GM18505 (cell line): ENCODE results near the gene C2orf81.
"Not testable (repeated sequence)": the region's sequence is repeated elsewhere in the genome, so short reads cannot be mapped to it uniquely, and the experiment has no call there.

Experiments used
- ATAC-seq: cut with Tn5 transposase; IDR thresholded peaks from one replicate; pipeline ENCODE4 v1.9.1; 2021; ENCODE audit not compliant: unreplicated experiment
- POLR2A ChIP-seq: IDR thresholded peaks from 4 replicates; pipeline ENCODE4 v1.6.1; 2011; ENCODE audit warnings: borderline replicate concordance; ENCODE audit not compliant: insufficient read depth, insufficient read length; ENCODE audit errors: extremely low read depth

Gene C2orf81

DNA sequence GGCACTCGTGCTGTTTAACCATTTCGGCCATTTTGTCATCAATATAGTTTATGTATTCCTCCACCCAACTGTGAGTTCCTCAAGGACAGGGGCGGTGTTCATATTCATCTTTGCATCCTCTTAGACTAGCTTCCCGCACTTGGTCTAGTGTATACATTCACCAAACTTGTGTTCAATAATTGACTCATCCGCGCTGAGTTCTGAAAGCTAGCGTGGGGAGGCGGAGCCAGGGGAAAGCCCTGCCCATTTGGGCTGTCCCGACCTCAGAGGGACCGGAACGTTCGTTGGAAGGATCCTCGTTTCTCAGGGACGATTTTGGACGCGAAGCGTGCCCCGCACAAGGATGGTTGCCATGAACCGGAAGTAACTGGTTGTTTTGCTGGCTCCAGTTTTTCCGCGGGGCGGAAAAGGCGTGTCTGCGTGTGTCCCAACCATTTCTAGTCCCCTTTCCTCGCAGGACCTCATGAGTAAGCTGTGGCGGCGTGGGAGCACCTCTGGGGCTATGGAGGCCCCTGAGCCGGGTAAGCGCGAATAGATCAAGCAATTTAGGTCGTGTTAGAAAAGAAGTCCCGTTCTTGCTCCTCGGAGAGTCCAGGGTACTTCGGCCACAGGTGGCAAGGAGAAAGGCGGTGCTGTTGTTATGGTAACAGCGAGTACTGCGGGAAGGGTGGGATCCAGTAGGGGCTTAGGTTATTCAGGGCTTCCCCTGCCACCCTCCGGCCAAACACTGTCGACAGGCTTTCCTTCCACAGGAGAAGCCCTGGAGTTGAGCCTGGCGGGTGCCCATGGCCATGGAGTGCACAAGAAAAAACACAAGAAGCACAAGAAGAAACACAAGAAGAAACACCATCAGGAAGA lies 33.5 kb upstream of the C2orf81 start, which contains the start of gene INO80B:
INO80B (plus strand) TSS at position 434 of the 858 bp plus-strand sequence; CDS start at position 464, 30 bp downstream.
- peak; percentile 17 for TF ChIP-seq POLR2A
- peak; percentile 32 for ATAC-seq

DNA sequence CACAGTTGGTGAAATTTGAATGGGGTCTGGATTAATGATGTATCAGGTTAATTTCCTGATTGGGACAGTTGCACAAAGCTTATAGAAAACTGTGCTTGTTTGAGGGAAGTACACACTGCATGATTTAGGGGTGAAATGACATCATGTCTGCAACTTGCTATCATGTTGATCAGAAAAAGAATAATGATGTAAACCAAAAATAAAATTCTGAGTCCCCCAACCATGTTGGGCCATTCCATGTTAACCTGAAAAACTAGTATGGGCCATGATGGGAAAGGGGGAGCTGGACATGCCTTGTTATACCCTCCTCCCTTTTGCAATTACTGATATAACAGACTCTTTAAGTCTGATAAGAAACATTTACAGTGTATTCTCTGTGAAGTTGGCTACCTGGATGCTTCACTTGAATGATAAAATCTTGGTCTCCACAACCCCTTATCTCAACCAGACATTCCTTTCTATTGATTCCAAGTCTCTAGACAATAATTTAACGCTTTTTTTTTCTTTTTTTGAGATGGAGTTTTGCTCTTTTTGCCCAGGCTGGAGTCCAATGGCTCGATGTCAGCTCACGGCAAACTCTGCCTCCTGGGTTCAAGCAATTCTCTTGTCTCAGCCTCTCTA lies 29.3 kb upstream of the C2orf81 start:
- TF ChIP-seq POLR2A, result no peak
- ATAC-seq, result no peak

DNA sequence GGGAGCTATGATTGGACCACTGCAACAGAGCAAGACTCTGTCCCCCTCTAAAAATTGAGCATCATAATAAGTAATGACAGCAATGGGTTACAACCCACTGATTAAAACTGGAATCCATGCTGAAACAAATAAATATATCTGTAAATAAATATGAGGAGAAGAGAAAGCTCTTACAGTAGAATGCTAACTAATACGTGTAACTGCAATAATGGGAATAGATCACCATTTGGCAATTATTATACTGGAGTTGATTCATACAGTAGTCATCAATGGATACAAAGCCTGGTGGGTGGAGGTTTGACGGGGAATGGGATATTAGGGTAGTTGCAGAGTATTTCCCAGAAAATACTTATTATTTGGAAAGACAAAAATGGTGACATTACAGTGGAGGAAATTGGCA lies 27.4 kb upstream of the C2orf81 start:
- TF ChIP-seq POLR2A, result no peak
- ATAC-seq, result no peak

DNA sequence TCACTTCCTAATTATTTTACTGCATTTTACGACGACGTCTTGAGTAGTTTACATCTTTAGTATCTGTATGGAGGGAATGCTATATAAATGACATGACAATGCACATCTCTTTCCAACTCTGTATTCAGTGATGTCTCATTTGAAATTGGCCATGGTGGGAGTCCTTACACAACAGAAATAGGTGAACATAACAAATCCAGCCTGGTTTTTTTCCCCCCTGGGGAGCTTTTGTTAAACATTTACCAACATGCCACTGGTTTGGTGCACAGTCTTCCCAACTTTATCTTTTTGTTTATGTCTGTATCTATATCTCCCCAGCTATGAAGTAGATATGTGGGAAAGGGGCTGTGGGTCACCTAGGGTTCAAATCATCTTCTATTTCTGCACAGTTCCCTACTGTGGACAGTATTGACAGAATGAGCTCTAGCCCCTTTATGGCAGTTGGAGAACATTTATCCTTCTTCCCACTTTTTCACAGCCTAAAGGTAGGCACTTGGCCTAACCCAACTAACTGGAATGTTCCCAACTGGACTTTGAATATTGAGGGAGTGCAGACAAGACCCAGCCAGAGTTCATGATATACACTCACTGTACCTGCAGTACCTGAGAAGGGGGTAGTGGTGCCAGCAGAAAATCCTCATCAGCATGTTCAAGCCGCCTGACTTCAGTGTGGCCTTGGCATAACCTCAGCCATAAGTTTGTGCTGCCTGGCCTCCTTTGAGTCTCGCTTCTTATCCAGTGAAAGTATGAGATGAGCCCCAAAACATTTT lies 26.0 kb upstream of the C2orf81 start:
- TF ChIP-seq POLR2A, result no peak
- no peak for ATAC-seq

DNA sequence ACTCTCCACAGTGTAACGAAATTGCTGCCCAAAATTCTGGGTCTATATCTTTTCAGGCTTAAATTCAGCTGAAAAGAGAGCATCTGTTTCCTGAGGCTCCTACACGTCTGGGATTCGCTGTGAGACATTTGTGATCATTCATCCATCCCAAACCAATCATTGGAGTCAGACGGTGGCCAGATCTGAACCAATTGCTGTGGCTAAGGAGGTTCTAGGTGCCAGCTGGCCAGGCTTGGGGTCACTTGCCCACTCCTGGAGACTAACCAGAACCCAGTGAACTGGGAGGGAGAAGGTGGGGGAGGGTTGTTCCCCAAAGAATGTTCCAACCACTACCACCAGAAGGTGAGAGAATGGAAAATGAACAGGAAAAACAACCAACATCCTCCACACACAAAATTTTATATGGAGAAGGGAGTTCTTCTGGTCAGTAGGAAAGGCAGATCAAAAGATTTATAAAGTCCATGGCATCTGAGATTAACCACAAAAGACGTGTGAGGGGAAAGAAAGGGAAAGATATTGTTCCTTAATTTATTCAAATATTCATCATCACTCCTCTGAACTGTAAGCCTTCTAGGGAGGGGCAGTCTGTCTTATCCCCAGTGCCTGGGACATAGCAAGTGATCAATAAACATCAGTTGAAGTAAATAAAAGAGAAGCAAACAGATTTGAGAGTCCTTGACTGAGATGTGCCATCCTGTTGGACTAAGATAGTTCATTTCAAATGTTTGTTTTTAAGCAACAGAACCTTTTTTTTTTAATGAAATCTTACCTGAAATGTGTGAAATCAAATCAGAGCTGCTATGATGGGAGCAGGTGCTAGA lies 23.3 kb upstream of the C2orf81 start:
- ATAC-seq, result no peak
- no peak for TF ChIP-seq POLR2A

DNA sequence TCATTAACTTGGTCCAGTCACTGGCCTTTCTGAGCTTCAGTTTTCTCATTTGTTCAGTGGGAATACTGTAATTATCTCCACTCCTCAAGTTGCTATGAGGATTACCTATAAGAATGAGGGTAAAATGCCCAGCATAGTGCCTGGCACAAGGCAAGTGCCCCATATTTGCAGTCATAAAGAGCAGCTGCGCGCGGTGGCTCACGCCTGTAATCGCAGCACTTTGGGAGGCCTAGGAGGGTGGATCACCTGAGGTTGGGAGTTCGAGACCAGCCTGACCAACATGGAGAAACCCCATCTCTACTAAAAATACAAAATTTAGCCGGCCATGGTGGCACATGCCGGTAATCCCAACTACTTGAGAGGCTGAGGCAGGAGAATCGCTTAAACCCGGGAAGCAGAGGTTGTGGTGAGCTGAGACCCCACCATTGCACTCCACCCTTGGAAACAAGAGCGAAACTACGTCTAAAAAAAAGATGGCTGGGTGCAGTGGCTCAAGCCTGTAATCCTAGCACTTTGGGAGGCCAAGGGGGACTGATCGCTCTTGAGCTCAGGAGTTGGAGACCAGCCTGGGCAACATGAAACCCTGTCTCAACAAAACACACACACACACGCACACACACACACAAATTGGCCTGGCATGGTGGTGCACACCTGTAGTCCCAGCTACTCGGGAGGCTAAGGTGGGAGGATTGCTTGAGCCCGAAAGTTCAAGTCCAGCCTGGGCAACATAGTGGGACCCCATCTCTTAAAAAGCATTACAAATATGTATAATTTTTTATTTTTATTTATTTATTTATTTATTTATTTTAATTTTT lies 21.3 kb upstream of the C2orf81 start:
- not testable (repeated sequence) for ATAC-seq

DNA sequence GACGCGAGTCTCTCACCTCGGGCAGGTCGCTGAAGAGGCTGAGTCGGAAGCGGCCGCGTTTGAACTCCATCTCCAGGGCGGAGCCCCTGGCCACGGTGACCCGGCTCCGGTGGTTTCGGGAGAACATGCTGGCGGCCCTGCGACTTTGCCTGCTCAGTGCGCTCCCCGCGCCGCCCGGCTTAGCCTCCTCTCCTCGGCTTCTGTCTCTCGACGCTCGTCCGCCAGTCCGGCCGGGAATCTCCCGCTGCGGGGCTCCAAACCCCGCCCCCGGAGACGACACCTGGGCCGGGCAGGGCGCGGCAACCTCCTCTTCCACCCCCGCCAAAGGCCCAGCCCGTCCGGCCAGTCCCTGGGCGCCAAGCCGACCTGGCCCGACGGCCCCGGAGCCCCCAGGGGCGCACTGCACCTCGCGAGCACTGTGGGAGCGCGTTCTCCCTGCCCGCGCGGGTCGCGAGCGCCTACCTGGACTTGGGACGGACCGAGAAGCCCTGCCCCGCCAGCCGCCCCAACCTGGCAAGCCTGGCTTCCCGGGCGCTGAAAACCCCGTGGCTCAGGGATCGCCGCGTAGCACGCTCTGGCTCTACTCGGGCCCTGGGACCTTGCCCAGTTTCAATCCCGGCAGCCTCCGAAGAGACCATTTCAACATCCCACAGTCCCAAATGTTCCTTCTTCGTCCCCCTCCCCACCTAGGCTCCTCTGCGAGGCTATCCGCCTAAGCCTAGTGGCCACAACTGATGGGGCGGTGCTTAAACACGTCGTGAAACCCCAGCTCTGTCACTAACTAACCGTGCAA lies 20.5 kb upstream of the C2orf81 start, which contains the start of gene RTKN:
RTKN (minus strand) TSS at position 248 of the 793 bp plus-strand sequence; CDS start at position 127, 121 bp downstream.
- TF ChIP-seq POLR2A, result no peak
- ATAC-seq, result no peak

DNA sequence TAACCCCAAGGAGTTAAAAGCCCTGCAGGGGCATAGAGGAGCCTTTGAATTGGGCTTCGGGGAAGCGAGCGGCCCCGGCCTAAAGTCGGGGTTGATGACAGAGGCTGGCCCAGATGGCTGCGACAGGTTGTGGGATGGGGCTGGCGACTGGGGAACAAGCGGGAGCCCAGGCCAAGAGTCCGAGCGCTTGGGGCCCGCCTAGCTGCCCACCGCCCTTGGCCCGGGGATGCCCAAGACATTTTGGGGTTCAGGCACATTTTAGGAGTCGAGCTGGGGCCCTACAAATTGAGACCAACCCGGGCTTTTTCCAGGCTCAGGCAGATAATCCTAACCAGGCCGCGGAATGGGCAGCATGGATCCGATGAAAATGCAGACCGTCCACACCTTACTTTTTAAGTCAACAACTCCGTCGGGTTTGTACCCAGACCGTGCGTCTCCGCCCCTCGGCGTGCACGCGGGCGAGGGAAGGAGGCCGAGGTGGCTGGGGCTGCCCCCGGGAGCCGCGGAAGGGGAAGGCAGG lies 19.8 kb upstream of the C2orf81 start:
- no peak for ATAC-seq
- no peak for TF ChIP-seq POLR2A

DNA sequence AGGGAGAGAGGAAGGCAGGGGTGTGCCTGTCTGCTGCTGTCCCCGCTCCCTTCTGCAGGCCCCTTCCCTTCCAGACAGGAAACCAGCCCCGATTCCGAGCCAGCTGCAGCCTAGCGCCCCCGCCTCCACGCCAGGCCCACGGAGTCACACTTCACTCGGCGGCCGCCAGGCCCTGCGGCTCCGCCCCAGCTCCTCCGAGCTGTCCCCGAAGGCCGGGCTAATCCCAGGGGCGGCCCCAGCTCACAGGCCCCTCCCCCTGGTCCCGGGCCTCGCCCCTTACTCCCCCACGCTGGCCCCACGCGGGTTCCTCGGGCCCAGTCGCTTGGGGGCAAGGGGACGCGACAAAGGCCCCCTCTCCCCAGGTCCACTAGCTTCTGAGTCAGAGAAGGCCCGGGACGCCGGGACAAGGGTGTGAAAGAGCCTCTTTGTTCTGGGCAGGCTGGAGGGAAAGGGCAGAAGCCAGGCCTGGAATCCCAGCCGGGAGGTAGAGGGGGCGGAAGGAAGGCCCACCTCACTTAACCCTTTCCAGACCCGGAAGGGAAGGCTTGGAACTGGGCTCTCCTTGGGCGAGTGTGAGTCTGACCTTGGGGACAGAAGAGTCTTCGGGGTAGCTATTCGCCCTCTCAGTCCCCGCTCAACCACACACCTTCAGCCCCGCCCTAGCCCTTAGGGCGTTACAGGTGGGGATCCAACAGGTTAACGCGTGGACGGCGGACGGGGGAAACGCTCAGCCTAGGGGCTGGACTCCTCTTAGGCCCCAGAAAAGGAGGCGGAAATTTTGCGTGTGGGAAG lies 19.2 kb upstream of the C2orf81 start:
- ATAC-seq, result peak; percentile 90
- peak; percentile 52 for TF ChIP-seq POLR2A

DNA sequence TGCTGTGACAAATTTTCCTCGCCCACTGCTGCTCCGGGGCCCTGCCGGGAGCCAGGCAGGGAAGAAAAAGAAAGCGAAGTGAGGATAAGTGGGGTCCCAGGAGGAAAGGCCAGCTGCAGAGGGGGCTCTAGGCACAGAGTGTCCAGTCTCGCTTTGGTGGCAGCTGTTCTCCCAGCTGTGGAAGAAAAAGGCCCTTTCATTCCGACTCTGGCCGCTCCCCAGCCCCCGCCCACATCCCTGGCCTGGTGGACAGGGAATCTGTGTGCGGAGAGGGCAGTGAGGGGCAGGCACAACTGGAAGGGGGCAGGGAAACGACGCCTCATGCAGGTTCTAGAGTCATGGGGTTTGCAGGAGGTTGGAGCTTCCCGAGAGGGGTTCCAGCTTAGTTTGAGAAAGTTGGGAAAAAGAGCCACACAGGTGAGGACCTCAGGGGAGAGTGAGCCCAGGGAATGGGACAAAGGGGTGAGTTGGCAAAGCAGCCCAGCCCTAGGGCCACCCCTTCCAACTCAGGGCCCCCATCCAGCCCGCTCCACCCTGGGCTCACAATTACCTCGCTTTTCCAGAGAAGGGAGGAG lies 18.5 kb upstream of the C2orf81 start:
- TF ChIP-seq POLR2A, result no peak
- no peak for ATAC-seq
